SK-N-MC (cell line): Measurements from ENCODE around the gene RSPRY1.
"Not testable (repeated sequence)": the region's sequence is repeated elsewhere in the genome, so short reads cannot be mapped to it uniquely, and the experiment has no call there.

Experiments used
- DNase-seq: peaks from one replicate; pipeline ENCODE4 v3.0.0-alpha.2; 2011; ENCODE audit warnings: low read depth, low spot score
- H3K27ac ChIP-seq: fragments of 200-600 bp; sonication (generic); 2 replicates; pipeline ENCODE4 v1.5.1; 2016; ENCODE audit warnings: mixed run types
- H3K36me3 ChIP-seq: fragments of 200-600 bp; sonication (generic); 2 replicates; pipeline ENCODE4 v1.6.1; 2017; ENCODE audit warnings: antibody characterized with exemption, low read length, mixed read lengths; ENCODE audit not compliant: insufficient read depth
- H3K4me3 ChIP-seq: fragments of 200-600 bp; sonication (generic); 2 replicates; pipeline ENCODE4 v1.5.1; 2016
- H3K9ac ChIP-seq: fragments of 200-600 bp; sonication (generic); 2 replicates; pipeline ENCODE4 v1.8.0; 2017; ENCODE audit warnings: mixed run types, mixed read lengths; ENCODE audit not compliant: insufficient read length
- H3K9me3 ChIP-seq: fragments of 200-600 bp; sonication (generic); 2 replicates; pipeline ENCODE4 v1.6.1; 2017; ENCODE audit warnings: low read depth, mild to moderate bottlenecking, antibody characterized with exemption, low read length, moderate library complexity, mixed read lengths
- EZH2 ChIP-seq: fragments of 200-600 bp; sonication (generic); IDR thresholded peaks from one replicate; pipeline ENCODE4 v1.6.1; 2017; ENCODE audit warnings: antibody characterized with exemption
- FOXP2 ChIP-seq: optimal IDR thresholded peaks from 2 replicates; pipeline ENCODE3; 2011; ENCODE audit warnings: mild to moderate bottlenecking, moderate library complexity; ENCODE audit not compliant: insufficient read depth; ENCODE audit errors: extremely low read length, control extremely low read depth
- POLR2AphosphoS5 ChIP-seq: IDR thresholded peaks from 2 replicates; pipeline ENCODE4 v1.6.1; 2012; ENCODE audit warnings: mild to moderate bottlenecking, low read depth, low read length, borderline replicate concordance

Gene RSPRY1

GRCh38 chr16:57188711-57189002, 2.5 kb downstream of the RSPRY1 start:
- H3K4me3 ChIP-seq, result no peak overlapping the region
- no peak overlapping the region for H3K9ac ChIP-seq
- no peak overlapping the region for H3K27ac ChIP-seq
- TF ChIP-seq POLR2AphosphoS5 (no peak), EZH2 (no peak), FOXP2 (no peak)
- DNase-seq, result no peak
- no peaks in the 10 kb centered on the region for H3K36me3 ChIP-seq
- no peaks in the 10 kb centered on the region for H3K9me3 ChIP-seq

DNA sequence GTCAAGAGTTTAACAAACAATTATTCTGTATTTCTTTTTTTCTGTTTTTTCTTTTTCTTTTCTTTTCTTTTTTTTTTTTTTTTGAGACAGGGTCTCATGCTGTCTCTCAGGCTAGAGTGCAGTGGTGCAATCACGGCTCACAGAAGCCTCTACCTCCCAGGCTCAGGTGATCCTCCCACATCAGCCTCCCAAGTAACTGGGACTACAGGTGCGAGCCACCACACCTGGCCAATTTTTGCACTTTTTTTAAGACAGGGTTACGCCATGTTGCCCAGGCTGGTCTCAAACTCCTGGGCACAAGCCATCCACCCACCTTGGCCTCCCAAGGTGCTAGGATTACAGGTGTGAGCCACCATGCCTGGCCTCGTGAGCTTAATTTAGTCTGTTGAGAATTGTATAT, 3.4 kb downstream of the RSPRY1 start:
- H3K9ac ChIP-seq, H3K27ac ChIP-seq, H3K36me3 ChIP-seq, H3K4me3 ChIP-seq, H3K9me3 ChIP-seq, DNase-seq: not testable (repeated sequence)

DNA sequence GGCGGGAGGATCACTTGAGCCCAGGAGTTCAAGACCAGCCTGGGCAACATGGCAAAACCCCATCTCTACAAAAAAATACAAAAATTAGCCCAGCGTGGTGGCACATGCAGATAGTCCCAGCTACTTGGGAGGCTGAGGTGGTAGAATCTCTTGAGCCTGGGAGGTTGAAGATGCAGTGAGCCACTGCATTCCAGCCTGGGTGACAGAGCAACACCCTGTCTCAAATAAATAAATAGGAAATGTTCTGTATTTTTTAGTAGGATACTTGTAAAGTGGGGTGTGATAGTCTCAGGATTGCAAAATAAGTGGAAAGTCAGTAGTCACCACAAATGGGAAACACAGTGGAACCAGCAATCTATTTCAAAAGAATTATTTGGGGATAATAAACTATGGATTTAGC, 4.0 kb downstream of the RSPRY1 start:
- Histone ChIP-seq H3K27ac (no peak overlapping the region), H3K36me3 (no peaks in the 10 kb centered on the region), H3K4me3 (no peak overlapping the region), H3K9me3 (no peaks in the 10 kb centered on the region), H3K9ac (no peak overlapping the region)
- no peak for DNase-seq
- TF ChIP-seq EZH2 (no peak), POLR2AphosphoS5 (no peak), FOXP2 (no peak)

- no peak overlapping the region for H3K9ac ChIP-seq
- no peak for DNase-seq
- H3K9me3 ChIP-seq, result no peaks in the 10 kb centered on the region
- H3K36me3 ChIP-seq, result no peaks in the 10 kb centered on the region
- no peak for TF ChIP-seq POLR2AphosphoS5
- TF ChIP-seq FOXP2, result no peak
- TF ChIP-seq EZH2, result no peak
- H3K27ac ChIP-seq, result peak overlapping the region; percentile 67; the same call in 1 of the 2 replicates
- no peak overlapping the region; the same call in 1 of the 2 replicates for H3K4me3 ChIP-seq
These were observed 5.0 kb downstream of the RSPRY1 start for GRCh38 chr16:57191056-57191571.

DNA sequence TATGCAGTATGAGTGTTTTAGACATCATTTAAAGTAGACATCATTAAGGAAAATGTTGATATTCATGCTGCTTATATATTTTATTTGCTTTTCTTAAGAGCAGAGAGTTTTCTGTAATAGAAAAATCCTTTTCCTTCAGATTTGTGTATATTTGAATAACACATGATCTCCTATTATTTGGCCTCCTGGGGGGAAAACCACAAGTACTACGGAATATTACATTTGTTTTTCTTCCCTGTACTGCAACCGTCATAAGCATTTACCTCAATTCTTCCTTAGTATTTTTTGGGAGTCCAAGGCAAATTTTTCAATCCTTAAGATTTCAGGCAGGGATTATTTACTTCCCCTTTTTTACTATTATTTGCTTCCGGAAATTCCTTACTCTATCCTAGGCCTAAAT, 6.0 kb downstream of the RSPRY1 start:
- TF ChIP-seq EZH2 (no peak), FOXP2 (no peak), POLR2AphosphoS5 (no peak)
- Histone ChIP-seq H3K9ac (peak overlapping the region; percentile 23), H3K4me3 (0 out of 2 replicates have a peak overlapping the region, but pooled peaks have one; percentile 7), H3K27ac (0 out of 2 replicates have a peak overlapping the region, but pooled peaks have one; percentile 8), H3K9me3 (no peaks in the 10 kb centered on the region), H3K36me3 (no peaks in the 10 kb centered on the region)
- DNase-seq, result no peak

DNA sequence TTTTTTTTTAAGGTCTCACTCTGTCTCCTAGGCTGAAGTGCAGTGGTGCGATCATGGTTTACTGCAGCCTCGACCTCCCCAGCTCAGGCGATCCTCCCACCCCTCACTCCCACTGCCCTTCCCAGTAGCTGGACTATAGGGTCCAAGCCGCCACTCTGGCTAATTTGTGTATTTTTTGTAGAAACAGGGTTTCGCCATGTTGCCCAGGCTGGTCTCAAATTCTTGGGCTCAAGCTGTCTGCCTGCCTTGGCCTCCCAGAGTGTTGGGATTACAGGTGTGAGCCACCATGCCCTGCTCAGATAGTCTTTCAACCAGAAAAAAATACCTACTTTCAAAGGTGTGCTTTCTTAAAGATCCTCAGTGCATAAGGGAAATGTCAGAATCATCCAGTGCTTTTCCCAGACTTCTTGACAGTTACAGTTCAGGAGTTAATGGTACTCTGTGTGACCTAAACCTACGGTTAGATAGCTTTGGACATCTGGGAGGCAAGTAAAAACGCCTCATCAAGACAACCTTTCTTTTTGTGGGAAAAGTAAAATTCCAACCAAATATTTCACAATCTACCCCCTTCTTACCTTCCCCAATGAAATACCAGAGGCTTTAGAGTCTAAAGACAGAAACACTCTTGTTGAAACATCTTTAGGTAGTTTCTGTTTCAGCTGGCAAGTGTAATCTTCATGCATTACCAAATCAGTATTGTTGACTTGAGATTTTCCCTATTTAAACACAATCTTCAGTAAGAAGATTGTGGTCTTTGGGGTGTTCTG, 6.8 kb downstream of the RSPRY1 start:
- TF ChIP-seq POLR2AphosphoS5 (no peak), EZH2 (no peak), FOXP2 (no peak)

GRCh38 chr16:57194512-57194911, 8.4 kb downstream of the RSPRY1 start:
- Histone ChIP-seq H3K9me3 (no peaks in the 10 kb centered on the region), H3K4me3 (no peak overlapping the region), H3K9ac (no peak overlapping the region), H3K36me3 (no peaks in the 10 kb centered on the region), H3K27ac (no peak overlapping the region)
- DNase-seq, result no peak
- TF ChIP-seq POLR2AphosphoS5 (no peak), FOXP2 (no peak), EZH2 (no peak)

More for the DNA sequence above, 6.8 kb downstream of the RSPRY1 start:
- H3K36me3 ChIP-seq, result no peaks in the 10 kb centered on the region
- no peak for DNase-seq
- no peak overlapping the region for H3K4me3 ChIP-seq
- H3K9me3 ChIP-seq, result no peaks in the 10 kb centered on the region
- no peak overlapping the region for H3K27ac ChIP-seq
- H3K9ac ChIP-seq, result no peak overlapping the region

DNA sequence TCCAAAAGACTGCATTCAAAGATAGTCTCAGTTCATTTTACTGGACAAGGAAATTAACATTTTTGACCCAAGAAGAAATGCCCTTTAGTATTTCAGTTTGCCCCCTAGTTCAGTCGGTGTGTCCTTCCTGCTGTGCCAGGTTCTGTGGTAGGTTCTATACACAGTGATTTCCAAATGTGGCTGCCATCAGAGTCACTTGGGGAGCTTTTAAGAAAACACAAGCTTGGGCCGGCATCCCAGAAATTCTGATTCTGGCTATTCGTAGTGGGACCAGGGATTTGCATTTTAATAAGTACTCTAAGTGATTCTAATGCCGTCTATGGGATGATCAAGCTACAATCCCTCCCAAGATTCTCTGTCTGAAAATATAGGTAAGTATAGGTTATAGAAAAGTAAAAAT, 10.2 kb downstream of the RSPRY1 start:
- TF ChIP-seq EZH2 (no peak), FOXP2 (no peak), POLR2AphosphoS5 (no peak)
- H3K36me3 ChIP-seq, result no peaks in the 10 kb centered on the region
- no peak overlapping the region for H3K9ac ChIP-seq
- DNase-seq, result no peak
- H3K9me3 ChIP-seq, result no peaks in the 10 kb centered on the region
- H3K4me3 ChIP-seq, result no peak overlapping the region
- H3K27ac ChIP-seq, result no peak overlapping the region

- TF ChIP-seq POLR2AphosphoS5, result no peak
- TF ChIP-seq EZH2, result no peak
- no peak for TF ChIP-seq FOXP2
- Histone ChIP-seq H3K27ac (no peak overlapping the region), H3K9me3 (no peaks in the 10 kb centered on the region), H3K9ac (no peak overlapping the region), H3K4me3 (no peak overlapping the region), H3K36me3 (no peaks in the 10 kb centered on the region)
- no peak for DNase-seq
These were observed 10.6 kb downstream of the RSPRY1 start for GRCh38 chr16:57196753-57197152.

- not testable (repeated sequence) for H3K9ac ChIP-seq, H3K27ac ChIP-seq, DNase-seq, H3K36me3 ChIP-seq, H3K9me3 ChIP-seq, H3K4me3 ChIP-seq
These were observed 14.2 kb downstream of the RSPRY1 start for GRCh38 chr16:57200321-57200720.

DNA sequence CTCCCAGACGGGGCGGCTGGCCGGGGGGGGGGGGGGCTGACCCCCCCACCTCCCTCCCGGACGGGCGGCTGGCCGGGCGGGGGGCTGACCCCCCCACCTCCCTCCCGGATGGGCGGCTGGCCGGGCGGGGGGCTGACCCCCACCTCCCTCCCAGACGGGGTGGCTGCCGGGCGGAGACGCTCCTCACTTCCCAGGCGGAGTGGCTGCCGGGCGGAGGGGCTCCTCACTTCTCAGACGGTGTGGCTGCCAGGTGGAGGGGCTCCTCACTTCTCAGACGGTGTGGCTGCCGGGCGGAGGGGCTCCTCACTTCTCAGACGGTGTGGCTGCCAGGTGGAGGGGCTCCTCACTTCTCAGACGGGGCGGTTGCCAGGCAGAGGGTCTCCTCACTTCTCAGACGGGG, 14.8 kb downstream of the RSPRY1 start:
- not testable (repeated sequence) for H3K9ac ChIP-seq, DNase-seq, H3K4me3 ChIP-seq, H3K27ac ChIP-seq, H3K36me3 ChIP-seq, H3K9me3 ChIP-seq
